ENCODE measurements around the gene DEPDC5.
"Not testable (repeated sequence)": the region's sequence is repeated elsewhere in the genome, so short reads cannot be mapped to it uniquely, and the experiment has no call there.

The DEPDC5 gene

GRCh38 chr22:31750365-31751284 is 3.2 kb upstream of the DEPDC5 start:
- DNase-seq = no peak

DNA sequence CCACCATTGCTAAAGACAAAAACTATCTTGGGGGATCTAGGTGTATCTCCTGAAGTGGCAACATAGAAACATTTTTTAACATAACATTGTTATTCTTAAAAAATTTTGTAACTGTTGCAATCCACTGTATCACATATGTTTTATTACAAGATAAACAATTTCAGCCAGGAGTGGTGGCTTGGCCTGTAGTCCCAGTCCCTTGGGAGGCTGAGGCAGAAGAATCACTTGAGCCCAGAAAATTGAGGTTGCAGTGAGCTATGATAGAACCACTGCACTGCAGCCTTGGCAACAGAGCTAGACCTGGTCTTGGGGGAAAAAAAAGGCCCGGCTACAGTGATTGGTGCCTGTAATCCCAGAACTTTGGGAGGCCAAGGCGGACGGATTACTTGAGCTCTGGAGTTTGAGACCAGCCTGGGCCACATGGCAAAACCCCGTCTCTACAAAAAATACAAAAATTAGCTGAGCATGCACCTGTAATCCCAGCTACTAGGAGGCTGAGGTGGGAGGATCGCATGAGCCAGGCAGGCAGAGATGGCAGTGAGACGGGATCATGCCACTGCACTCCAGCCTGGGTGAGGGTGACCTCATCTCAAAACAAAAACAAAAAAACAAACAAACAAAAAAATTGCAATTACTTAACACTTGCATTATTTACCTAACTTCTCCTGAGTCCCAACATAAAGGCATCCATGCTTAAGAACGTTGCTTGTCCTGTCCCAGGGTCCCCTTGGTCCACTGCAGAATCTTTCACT is 1.5 kb upstream of the DEPDC5 start:
- no peak for DNase-seq

DNA sequence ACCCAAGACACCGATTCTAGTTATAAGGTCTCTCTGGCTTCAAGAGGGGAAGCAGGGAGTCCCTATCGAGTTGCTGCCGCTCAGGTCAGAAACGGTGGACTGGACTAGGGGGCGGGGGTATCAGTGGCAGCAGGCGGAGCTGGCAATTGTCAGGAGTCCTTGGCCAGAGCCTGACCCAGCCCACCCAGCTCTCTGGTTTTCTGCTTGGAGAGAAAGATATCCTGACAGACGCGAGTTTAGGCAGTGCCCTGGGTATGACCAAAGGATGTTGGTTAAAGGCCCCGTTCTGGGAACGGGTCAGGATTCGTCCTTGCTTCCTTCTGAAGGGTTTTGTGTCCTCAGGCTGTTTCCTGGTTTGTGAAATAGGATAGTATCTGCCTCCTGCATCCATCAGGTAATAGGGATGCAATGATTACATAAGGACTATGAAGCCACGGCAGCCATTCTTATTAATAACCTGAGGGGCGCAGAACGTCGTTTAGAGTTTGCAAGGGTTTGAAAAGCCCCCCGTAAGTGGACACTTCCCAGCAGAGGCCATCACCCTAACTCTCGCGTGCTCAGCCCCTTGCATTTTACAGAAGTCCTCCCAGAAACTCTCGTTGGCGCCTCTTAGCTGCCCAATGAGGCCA is 700 bp upstream of the DEPDC5 start:
- DNase-seq = no peak

DNA sequence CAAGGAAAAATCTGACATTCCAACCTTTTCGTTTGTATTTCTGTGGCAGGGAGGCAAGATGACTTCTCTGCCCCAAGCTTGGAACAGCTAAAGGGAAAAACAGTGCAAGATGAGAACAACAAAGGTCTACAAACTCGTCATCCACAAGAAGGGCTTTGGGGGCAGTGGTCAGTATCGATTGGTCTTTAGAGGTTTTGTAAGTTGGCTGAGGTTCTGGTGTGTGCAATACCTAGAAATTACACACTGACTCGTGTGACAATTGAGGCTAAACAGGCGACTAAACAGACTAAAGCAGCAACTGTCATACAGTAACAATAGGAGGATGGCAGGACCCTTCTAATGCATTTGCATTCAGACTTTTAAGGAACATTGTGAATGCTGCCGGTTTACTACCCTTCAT is 994 bp downstream of the DEPDC5 start:
- DNase-seq = no peak

DNA sequence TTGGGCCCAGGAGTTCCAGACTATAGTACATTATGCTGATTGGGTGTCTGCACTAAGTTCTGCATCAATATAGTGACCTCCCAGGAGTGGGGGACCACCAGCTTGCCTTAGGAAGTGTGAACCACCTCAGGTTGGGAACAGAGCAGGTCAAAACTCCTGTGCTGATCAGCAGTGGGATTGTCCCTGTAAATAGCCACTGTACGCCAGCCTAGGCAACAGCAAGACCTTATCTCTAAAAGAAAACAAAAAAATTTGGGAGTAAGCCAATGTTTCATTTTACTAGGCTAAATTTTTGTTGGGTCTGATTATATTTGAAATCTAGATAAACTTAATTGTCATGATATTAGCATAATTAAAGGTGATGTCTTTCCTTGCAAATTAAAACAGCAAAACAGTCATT is 3.4 kb downstream of the DEPDC5 start:
- no peak for DNase-seq

GRCh38 chr22:31758860-31759259 is 5.0 kb downstream of the DEPDC5 start:
- DNase-seq = not testable (repeated sequence)

GRCh38 chr22:31764785-31765184 is 11.0 kb downstream of the DEPDC5 start:
- no peak for DNase-seq

DNA sequence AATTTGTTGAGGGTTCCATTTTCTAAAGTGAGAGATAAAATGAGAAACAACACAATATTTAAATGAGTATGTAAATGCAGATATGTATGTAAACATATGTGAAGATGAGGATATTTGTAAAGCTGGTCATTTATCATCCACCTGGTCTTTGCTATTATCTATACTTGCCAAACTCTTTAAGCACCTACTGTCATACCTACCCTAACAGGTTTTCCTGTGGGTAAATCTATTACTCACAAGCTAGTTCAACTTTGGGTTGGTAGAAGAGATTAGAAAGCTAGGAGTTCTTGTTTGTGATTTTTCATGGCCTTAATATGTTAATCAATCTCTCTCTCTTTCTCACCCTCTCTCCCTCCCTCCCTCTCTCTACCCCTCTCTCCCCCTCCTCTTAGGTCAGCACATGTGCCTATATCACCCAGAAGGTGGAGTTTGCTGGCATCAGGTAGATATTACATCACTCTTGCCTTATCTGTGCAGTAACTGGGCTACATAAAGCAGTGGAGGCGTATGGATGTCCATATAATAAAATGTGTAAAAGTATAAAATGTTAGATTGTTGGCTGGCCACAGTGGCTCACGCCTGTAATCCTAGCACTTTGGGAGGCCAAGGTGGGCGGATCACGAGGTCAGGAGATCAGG is 14.7 kb downstream of the DEPDC5 start:
- no peak for DNase-seq

DNA sequence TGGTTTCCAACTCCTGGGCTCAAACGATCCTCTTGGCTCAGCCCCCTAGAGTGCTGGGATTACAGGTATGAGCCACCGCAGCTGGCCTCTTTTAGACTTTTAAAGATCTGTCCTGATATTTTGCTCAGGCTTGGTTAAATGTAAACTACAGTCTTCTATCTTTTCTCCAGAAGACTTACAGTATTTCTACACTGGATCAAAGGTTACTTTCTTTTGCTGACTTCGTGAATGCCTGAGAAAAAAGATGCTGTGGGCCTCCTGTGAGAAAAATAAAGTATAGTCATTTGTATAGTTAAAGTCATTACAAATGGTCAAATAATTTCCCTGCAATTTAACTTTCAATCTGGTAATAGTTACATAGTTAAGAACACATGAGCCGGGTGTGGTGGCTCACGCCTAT is 19.6 kb downstream of the DEPDC5 start:
- no peak for DNase-seq

GRCh38 chr22:31776231-31776630 is 22.4 kb downstream of the DEPDC5 start:
- no peak for DNase-seq

- no peak for DNase-seq
These were observed 36.0 kb downstream of the DEPDC5 start for GRCh38 chr22:31789803-31790202.

- no peak for DNase-seq
These were observed 36.4 kb downstream of the DEPDC5 start for GRCh38 chr22:31790240-31790639.

GRCh38 chr22:31799358-31799757 is 45.5 kb downstream of the DEPDC5 start:
- not testable (repeated sequence) for DNase-seq

GRCh38 chr22:31800065-31800464 is 46.2 kb downstream of the DEPDC5 start:
- DNase-seq = no peak

GRCh38 chr22:31800861-31801260 is 47.0 kb downstream of the DEPDC5 start:
- not testable (repeated sequence) for DNase-seq

GRCh38 chr22:31802575-31802974 is 48.8 kb downstream of the DEPDC5 start:
- no peak for DNase-seq

DNA sequence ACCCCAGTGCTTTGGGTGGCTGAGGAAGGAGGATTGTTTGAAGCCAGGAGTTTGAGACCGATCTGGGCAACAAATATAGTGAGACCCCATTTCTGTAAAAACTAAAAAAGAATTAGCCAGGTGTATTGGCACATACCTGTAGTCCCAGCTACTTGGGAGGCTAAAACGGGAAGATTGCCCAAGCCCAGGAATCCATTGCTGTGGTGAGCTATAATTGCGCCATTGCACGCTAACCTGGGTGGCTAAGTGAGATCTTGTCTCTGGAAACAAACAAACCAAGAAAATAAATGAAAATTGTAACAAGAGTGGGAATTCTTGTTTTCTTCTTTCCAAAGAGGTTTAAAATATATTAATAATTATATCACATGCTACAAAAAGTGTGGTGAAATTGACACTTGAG is 52.9 kb downstream of the DEPDC5 start:
- DNase-seq = no peak

- DNase-seq = no peak
These were observed 59.3 kb downstream of the DEPDC5 start for GRCh38 chr22:31812977-31813605.

DNA sequence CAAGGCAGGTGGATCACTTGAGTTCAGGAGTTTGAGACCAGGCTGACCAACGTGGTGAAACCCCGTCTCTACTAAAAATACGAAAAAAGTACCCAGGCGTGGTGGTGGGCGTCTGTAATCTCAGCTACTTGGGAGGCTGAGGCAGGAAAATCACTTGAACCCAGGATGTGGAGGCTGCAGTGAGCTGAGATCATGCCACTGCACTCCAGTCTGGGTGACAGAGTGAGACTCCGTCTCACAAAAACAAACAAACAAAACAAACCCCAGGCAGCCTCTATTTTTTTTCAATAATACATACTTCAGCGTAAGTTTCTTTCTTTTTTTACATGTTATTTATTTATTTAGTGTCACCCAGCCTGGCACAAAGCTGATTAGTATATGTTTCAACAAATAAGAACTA is 60.1 kb downstream of the DEPDC5 start:
- not testable (repeated sequence) for DNase-seq

DNA sequence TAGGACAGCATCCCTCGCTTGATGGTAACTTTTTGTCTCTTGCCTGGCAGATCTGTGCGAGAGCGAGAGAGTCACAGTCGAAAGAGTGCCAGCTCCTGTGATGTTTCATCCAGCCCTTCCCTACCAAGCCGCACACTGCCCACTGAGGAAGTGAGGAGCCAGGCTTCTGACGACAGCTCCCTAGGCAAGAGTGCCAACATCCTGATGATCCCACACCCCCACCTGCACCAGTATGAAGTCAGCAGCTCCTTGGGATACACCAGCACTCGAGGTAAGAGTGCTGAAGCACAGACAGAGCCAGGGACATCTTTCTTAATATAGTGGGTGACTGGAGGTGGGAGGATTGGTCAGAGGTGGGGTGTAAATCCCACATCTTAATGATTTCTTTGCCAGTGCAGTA is 61.1 kb downstream of the DEPDC5 start:
- DNase-seq = no peak

- not testable (repeated sequence) for DNase-seq
These were observed 61.6 kb downstream of the DEPDC5 start for GRCh38 chr22:31815383-31815814.

DNA sequence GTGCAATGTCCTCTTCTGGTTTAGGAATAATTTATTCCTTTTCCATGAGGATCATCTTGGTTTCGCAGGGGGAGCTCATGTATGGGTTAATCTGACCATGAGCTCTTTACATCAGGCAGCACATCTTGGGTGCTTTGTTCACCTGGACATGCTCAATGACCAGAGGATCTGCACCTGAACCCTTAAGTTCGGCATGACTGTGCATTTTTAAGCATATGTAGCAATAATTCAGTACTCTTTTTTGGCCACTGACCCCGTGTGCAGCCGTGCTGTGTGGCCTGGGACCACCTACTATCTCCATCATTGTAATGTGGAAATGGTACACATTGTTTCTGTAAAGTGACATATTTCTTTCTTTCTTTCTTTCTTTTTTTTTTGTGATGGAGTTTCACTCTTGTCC is 62.9 kb downstream of the DEPDC5 start:
- no peak for DNase-seq

Measured in NCI-H1436 treated with DMSO at 0.1 percent for 48 hours (cell line).